GM12892 (cell line): ENCODE data around the gene FARP1.

ENCODE experiments used
- POLR2AphosphoS5 ChIP-seq: IDR thresholded peaks from 2 replicates; pipeline ENCODE4 v1.6.1; 2011; ENCODE audit warnings: low read depth, low read length, control low read depth
- TAF1 ChIP-seq: IDR thresholded peaks from 2 replicates; pipeline ENCODE4 v1.6.1; 2011; ENCODE audit warnings: low read depth, mild to moderate bottlenecking, control low read depth, low read length, borderline replicate concordance

GRCh38 chr13:98485561-98485960 lies 342.7 kb downstream of the FARP1 start:
- TF ChIP-seq TAF1 (no peak), POLR2AphosphoS5 (no peak)
